HG02870 (cell line): Measurements from ENCODE around the gene PPEF1.
"Not testable (repeated sequence)": the region's sequence is repeated elsewhere in the genome, so short reads cannot be mapped to it uniquely, and the experiment has no call there.

Source experiments
- ATAC-seq: cut with Tn5 transposase; IDR thresholded peaks from one replicate; pipeline ENCODE4 v1.9.1; 2021; ENCODE audit warnings: mild to moderate bottlenecking, moderate library complexity; ENCODE audit not compliant: unreplicated experiment

PPEF1 gene

DNA sequence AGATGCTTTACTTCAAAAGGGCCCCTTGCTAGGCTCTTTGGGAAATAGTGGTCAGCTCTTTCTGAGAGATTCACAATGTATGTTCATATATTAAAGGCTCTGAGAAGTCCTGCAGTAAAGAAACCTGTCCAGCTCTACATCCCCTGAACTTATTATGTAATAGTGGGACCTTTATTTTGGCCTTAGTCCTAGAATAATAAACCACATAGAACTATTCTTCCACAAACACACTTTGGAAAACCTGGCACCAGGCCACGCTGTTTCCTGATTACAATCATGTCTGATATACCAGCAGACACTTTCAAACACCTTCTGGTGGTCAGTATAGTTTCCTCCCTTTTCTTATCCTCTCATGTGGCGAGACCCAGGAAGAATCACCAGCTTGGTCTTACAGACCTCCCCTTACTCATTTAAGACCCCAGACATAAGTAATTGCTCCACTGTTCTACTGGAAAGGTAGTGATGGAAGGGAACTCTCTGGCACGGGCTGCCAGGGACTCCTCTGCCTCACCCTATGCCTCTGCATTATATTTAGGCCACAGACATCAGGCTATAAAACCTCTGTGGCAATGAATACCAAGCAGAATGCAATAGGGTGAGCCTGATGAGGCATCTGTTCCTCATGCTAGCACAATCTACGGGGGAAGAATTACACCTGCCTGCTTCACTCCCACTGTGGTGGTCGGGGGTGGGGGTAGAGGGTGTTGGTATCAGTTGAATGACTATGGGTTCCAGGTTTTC lies 5.7 kb upstream of the PPEF1 start:
- ATAC-seq = no peak

GRCh38 chrX:18702362-18703195 lies 4.9 kb upstream of the PPEF1 start:
- ATAC-seq = no peak

DNA sequence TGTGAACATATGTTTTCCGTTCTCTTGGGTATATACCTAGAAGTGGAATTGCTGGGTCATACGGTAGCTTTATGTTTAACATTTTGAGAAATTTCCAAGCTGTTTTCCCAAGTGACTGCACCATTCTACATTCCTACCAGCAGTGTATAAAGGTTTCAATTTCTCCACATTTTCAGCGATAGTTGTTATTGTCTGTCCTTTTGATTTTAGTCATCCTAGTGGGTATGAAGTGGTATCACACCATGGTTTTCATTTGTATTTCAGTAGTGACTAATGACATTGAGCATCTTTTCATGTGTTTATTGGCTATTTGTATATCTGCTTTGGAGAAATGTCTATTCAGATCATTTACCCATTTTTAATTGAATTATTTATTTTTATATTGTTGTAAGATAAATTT lies 2.4 kb downstream of the PPEF1 start:
- ATAC-seq = no peak

- no peak for ATAC-seq
These were observed 7.5 kb downstream of the PPEF1 start for GRCh38 chrX:18714910-18715309.

- no peak for ATAC-seq
These were observed 12.4 kb downstream of the PPEF1 start for GRCh38 chrX:18719852-18720251.

DNA sequence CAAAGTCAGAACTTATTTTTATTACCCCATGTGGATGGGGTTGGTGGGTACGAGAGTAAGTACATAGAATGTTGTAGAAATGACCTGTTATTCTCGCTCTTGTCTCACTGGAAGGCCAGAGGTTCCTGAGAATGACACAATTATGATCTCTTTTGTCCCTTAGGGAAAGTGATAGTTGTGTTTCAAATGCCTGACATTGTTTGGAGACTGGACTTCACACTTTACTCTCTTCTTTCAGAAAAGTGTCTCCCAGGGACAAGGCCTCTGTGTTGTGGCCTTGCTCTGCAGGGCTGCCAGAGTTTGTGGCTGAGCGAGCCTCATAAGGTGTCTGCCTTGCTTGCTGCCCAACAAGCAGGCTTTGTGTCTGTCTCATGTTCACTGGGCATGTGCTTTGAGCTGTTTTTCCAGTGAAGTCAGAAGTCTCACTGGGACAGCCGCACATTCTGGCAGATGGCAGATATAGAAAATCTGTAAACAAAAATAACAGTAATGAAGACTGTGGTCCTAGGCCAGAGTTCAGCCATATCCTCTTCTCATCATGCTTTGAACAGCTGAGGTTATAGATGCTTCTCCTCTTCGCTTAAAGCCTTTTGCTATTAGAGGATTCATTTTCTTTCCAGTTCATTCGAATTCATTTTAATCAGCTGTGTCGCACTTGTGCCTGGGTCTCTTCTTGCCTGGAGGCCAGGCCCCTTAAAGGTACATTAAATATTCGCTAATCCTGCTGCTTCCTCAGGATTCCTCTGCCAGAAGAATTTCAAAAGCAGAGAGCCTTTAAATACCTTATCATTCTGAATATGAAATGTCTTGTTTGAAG lies 14.4 kb downstream of the PPEF1 start:
- ATAC-seq = no peak

DNA sequence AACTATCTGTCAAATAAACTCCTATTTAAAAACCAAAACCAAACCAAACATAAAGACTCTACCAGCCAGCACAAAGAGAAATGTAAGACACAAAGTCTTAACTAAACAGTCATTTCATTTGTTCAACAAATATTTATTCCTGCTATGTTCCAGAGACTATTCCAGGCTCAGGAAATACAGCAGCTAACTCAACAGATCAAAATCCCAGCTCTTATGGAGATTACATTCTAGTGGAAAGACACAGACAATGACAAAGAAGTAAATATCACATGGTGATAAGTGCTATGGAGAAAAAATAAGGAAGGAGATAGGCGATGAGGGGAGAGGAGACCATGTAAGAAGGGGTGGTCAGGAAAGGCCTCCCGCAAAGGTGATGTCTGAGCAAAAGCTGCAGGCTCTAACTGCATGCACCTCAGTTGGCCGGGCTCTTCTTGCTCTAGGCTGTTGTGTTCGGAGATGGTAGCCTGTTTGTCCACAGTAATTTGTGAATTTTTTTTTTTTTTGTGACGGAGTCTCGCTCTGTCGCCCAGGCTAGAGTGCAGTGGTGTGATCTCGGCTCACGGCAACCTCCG lies 15.1 kb downstream of the PPEF1 start:
- ATAC-seq = no peak

GRCh38 chrX:18725310-18725943 lies 18.0 kb downstream of the PPEF1 start:
- no peak for ATAC-seq

DNA sequence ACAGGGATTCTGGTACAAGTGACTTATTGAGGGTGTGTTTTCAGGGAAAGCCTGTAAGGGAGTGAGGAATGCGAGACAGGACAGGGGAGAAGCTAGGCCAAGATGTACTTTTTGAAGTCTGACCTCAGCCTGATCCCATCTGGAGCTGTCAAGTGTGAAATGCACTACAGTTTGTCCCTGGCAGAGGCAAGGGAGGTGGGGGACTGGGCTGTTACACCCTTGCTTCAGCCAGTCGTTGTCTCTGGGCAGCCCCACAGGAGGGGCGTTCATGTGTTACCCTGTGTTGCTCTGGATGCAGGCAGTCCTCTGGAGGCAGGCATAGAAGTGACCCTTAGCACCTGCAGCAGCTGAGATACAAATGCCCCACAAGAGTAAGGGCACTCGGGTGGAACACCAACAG lies 25.8 kb downstream of the PPEF1 start:
- no peak for ATAC-seq

DNA sequence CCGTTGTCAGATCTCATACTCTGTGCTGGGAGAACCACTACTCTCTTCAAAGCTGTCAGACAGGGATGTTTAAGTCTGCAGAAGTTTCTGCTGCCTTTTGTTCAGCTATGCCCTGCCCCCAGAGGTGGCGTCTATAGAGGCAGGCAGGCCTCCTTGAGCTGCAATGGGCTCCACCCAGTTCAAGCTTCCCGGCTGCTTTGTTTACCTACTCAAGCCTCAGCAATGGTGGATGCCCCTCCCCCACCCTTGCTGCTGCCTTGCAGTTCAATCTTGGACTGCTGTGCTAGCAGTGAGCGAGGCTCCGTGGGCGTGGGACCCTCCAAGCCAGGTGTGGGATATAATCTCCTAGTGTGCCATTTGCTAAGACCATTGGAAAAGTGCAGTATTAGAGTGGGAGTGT lies 32.2 kb downstream of the PPEF1 start:
- not testable (repeated sequence) for ATAC-seq

GRCh38 chrX:18748499-18748898 lies 41.1 kb downstream of the PPEF1 start:
- no peak for ATAC-seq

DNA sequence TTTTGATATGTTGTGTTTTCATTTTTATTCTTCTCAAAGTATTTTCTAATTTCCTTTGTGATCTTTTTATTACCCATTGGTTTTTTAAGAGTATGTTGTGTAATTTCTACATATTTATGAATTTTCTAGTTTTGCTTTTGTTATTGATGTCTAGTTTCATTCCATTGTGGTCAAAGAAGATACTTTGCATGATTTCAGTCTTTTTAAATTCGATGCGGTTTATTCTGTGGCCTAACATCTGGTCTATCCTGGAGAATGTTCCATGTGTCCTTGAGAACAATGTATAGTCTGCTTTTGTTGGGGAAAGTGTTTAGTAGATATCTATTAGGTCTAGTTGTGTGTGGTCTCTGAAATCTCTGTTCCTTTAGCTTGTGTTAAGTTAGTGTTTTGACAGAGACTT lies 46.2 kb downstream of the PPEF1 start:
- ATAC-seq = no peak

DNA sequence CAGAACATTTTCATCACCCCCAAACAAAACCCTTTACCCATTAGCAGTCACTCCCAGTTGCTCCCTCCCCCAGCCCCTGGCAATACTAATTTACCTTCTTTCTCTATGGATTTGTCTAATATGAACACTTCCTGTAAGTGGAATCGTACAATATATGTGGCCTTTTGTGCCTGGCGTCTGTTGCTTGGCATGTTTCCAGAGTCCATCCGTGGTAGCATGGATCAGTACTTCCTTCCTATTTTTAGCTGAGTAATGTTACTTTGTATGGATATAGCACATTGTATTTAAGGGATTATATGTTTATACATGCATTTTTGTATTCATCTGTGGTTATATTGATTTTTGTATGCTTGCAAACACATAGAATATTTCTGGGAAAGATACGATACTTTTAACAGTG lies 48.2 kb downstream of the PPEF1 start:
- ATAC-seq = no peak

GRCh38 chrX:18757956-18758932 lies 50.8 kb downstream of the PPEF1 start:
- no peak for ATAC-seq

DNA sequence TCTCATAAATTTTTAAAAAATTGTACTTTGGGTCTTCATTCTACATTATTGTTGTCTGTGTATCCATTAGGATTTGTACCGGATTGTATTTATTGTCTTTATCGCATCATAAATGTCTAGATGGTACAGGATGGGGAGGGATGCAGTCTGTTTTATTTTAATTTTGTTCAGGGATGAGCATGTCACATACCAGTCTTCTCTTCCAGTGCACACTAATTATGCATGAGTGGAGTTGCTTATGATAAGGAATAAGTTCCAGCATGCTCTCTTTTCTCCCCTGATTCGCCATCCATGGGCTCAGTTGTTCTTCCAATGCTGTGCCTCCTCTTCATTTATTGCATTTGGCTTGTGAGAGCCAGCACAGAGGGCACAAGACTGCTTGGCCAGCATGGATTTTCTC lies 54.3 kb downstream of the PPEF1 start:
- ATAC-seq = no peak

GRCh38 chrX:18763106-18763505 lies 55.7 kb downstream of the PPEF1 start:
- not testable (repeated sequence) for ATAC-seq

DNA sequence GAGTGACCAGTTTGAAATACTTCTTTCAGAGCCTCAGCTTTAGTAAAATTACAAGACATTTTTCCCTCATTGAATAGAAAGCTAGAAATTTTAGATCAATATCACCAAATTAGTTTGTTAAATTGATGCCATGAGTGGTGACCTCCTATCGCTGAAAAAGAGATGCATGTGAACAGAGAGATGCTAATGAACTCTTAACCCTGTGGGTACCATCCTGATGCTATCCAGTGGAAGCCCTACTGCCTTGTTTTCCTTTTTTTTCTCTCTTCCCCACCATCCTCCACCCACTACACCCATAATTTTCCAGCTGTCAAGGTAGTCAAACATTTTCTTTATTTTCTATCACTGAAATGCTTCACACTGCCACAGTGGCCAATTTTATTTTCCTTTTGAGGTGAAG lies 61.9 kb downstream of the PPEF1 start:
- ATAC-seq = no peak

DNA sequence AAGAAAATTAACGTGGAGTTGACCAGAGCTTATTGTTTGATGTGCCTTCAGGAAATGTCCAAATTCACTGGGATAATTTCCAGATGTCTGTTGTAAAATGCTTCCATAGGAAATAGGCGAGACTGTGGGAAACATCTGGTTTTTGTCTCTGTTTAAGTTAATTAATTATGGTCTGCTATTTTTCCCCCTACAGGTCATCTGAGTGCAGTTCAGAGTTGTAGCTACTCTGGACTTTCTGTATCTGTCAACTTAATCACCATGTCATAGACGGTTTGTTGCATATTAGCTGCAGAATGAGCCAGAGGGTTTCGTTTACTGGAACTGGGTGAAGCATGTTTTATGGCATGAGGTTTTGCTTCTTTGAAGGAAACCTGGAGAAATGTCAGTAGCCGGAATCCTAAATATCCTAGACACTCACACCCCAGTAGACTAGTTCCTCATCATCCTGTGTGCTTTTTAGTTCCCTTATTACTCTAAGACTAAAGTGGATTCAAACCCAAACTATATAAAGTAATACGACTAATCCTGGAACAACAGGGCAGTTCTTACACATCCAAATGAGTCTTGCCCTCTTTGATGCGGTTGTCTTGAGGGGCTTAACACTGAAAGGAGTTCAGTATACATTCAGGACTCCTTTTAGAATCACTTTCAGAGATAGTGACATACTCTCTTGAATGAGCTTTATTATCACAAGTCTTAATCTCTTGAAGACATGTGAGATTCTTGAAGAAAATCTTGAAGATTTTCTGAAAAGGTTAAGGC lies 62.5 kb downstream of the PPEF1 start:
- no peak for ATAC-seq

- no peak for ATAC-seq
These were observed 82.5 kb downstream of the PPEF1 start for GRCh38 chrX:18789916-18790315.
